Right lung (tissue), 5 donors: Measurements from ENCODE around the gene IRF8. TPM values are rescaled to one million over a fixed set of nuclear protein-coding genes. Genes with fewer than 3 reads are reported as not detected.
"Not testable (repeated sequence)": the region's sequence is repeated elsewhere in the genome, so short reads cannot be mapped to it uniquely, and the experiment has no call there.

Experiments
- DNase-seq, 2 donors: peaks; one replicate each; pipeline ENCODE4 v3.0.0-alpha.2; 2013
- polyA plus RNA-seq, 5 donors: library from polyadenylated mRNA; unstranded; fragments of 120-200 nt; gene quantifications; one replicate each; pipeline versions ENCODE4 v1.2.1 to v1.2.3, GENCODE V29; 2013; ENCODE audit warnings: inconsistent platforms in 1 of 5, low replicate concordance in 1 of 5; ENCODE audit not compliant: insufficient read length in 5 of 5, insufficient read depth in 1 of 5

Gene IRF8
- polyA plus RNA-seq, 5 donors = 10.2 to 13.8 (median 12.6) TPM

GRCh38 chr16:85863384-85863774 is 35.6 kb upstream of the IRF8 start:
- no peak for DNase-seq

DNA sequence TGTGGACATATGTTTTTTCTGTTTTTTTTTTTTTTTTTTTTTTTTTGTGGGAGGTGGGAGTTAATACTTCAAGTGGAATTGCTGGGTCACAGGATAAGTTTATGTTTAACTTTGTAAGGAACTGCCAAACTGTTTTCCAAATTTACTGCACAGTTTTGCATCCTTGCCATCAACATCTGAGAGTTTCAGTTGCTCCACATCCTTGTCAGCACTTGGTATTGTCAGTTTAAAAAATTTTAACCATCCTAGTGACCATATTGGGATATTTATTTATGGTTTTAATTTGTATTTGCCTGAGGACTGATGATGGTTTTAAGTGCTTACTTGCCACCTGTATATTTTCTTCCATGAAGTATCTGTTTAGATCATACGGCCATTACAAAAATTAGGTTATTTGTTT is 34.0 kb upstream of the IRF8 start:
- DNase-seq = no peak

- DNase-seq = no peak
These were observed 31.8 kb upstream of the IRF8 start for GRCh38 chr16:85867189-85867588.

GRCh38 chr16:85868495-85868894 is 30.5 kb upstream of the IRF8 start:
- DNase-seq = no peak

DNA sequence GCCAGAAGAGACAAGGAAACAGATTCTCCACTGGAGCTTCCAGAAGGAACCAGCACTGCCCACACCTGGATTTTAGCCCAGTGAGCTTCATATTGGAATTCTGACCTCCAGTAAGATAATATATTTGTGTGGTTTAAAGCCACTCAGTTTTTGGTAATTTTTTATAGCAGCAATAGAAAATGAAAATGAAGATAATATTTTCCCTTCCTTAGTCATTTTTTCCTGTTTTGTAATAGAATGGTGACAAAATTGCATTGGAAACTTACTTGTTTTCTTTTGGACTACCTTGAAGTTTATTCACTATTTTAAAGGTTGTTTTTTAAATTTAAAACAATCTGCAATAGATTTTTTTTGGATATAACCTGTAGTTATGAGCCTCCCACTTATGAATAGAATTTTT is 29.8 kb upstream of the IRF8 start:
- DNase-seq = no peak

DNA sequence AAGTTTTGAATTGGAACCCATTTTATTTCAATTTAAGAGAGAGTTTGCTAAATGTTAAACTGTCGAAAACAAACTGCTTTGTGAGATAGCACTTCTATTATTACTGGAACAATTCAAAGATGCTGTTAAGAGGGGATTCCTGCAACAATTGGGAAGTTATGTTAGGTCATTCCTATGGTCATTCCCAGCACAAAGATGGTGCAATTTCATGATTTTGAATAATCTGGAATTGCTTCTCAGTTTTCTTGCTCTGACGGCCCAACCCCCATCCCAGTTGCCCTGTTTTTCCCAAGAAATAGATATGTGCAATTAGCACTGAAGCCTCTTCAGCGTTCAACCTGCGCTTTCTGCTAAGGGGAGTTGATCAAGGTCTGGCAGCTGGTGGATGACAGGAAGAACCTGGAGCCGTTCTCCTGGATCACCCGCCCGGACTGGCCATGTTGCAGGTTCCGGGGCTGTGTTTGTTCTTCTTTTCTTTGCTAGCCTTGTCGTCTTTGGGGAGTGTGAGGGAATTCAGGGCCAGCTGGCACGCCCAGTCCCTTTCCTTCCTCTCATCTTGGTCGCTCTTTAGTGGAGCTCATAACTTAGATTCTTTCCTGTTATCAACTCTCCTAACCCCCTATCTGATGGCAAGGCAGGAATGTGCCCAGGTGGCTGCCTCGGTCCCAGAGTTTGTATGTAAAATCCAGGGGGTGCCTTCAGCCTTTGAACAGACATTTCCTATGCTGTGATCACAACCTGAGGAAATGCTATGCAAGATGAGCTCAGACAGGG is 29.0 kb upstream of the IRF8 start:
- no peak for DNase-seq

DNA sequence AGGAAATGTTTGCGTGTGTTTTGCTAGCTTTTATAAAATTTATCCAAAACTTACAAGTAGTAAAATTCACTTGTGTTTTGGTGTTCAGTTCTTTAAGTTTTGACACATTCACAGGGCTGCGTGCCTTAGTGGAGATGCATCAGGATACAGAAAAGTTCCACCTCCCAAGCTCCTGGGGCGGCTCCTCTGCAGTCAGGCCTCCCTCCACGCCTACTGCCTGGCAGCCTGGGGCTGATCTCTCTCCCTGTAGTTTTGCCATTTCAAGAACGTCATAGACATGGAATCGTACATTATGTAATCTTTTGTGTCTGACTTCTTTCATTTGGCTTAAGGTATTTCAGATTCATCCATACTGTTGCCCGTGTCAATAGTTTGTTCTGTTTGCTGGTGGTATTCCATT is 27.2 kb upstream of the IRF8 start:
- DNase-seq = no peak

- no peak for DNase-seq
These were observed 26.2 kb upstream of the IRF8 start for GRCh38 chr16:85872734-85873133.

- no peak for DNase-seq
These were observed 25.8 kb upstream of the IRF8 start for GRCh38 chr16:85873153-85873552.

GRCh38 chr16:85874031-85874430 is 24.9 kb upstream of the IRF8 start:
- DNase-seq = not testable (repeated sequence)

- no peak for DNase-seq
These were observed 20.6 kb upstream of the IRF8 start for GRCh38 chr16:85878407-85878806.

DNA sequence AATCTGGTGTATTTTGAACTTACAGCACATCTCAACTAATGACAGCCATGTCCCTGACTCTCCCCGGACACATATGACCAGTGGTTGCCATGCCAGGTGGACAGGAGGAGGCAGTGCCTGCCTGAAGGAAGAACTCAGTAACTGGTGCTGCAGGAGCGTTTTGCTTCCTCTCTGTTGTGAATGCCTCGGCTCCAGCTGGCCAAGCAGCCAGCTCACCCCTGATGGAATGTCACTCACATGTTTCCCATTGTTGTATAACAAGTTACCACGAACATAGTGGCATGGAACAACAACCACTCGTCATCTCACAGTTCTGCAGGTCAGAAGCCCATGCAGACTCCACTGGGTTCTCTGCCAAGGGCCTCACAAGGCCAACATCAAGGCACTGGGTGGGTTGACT is 20.1 kb upstream of the IRF8 start:
- DNase-seq = no peak

- DNase-seq = no peak
These were observed 19.4 kb upstream of the IRF8 start for GRCh38 chr16:85879549-85879948.

DNA sequence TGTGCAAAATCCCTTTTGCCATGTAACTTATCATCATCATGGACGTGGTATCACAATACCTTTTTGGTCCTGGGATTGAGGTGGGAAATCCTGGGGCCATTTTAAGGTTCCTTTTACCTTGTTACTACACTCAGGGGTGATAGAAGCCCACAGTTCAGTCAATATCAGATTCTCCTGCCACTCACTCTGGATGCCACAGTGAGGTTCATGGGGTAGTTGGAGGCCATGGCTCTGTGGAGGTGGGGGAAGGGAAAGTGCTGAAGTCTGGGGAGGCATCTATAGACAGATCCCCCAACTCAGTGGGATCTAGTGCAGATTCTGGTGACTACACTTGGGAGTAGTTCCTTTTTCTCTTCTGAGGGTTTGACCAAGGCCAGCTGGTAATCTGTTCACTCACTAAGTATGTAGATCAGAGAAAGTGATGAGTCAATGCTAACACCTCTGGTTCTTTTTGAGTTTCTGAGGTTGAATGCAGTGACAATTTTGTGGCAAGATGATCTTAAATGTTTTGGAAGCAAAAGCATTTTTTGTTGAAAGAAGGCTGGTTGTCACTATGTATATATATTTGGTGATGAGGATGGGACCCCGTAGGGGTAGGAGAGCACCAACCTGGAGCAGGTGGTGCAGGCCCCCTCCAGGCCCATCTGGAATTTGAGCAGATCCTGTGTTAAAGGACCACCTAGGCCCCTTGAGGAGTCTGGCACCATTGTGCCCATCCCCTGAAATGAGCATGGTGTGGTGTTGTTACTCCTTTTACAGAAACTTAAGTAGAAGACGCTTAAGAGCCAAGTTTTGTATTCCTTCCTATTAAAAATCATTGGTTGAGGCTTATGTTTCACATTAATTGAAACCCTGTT is 18.8 kb upstream of the IRF8 start:
- DNase-seq = no peak

DNA sequence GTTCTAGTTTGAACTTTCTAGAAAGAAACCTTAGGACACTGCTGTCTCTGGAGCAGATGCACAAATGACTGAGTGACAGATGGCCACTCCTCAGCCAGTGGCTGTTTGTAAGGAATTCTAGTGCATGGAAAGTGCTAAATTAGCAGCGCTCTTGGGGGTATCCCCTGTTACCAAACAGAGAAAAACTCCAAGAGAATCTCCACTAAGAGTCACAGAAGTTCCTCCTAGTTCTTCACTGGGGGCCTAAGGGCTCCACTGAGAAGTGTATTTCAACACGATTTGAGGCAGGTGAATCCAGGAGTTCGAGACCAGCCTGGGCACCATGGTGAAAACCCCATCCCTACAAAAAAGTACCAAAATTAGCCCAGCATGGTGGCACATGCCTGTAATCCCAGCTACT is 18.1 kb upstream of the IRF8 start:
- no peak for DNase-seq

DNA sequence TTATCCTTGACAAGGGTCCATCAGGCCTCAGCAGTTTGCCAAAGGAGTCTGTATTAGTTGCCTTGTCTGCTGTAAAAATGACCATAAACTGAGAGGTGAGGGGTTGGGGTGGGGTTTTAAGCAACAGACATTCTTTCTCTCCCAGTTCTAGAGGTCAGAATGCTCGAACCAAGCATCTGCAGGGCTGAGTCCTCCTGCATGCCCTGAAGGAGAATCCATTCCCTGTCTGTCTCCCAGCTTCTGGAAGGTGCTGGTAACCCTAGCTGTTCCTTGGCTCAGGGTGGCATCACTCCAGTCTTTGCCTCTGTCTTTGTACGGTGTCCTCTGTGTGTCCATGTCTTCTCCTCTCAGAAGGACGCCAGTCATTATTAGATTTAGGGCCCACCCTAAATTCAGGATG is 17.5 kb upstream of the IRF8 start:
- DNase-seq = no peak

DNA sequence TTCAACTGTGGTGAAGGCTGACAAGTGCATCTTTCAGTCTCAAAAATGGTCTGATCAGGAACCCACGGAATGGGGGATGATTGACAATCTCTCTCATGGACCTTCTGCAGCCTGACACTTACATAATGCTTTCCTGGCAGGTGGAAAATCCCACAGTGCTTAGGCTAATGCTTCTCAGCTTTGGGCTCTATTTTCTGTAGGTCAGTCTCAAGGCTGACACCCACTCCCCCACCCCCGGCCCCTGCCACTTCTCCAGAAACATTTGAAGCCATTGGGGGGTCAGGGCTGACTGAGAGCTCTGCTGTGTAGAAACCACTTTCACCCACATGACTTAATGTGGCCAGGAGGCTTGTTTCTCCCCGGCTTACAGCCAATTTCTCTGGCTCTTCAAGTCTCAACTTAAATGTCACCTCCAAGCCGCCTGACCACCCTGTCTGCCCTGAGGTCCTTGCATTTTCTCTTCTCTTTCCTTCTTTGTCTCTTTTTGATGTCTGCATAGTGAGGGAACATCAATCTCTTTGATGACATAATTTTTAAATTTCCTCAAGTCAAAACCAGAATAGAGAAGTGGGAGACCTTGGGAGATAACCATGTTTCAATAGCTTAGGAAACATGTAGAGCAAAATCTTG is 16.7 kb upstream of the IRF8 start:
- DNase-seq = no peak

- no peak for DNase-seq
These were observed 15.1 kb upstream of the IRF8 start for GRCh38 chr16:85883813-85884212.

DNA sequence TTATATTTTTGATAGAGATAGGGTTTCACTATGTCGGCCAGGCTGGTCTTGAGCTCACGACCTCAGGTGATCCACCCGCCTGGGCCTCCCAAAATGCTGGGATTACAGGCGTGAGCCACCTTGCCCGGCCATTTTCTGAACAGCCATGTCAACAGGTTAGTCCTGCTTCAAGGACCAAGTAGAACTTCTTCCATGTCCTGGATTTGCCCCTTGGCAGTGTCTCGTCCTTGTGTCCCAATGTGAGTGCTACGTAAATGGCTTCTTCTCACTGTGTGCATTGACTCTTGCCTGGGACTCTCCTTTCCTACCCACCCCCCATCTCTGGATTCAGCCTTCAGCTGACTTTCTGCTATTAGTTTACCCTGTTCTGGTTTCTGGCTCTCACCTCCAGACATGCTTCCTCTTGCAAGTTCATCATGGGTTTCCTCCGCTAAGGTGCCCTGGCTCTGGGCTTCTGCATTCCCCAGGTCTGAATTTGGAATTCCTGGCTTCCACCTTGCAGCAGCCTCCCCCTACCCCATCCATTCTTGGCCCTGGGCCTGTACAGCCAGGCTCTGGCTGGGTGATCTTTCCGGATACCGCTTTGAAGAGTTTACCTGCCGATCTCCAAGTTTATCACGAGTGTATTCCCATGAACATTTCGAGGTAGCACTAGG is 14.0 kb upstream of the IRF8 start:
- no peak for DNase-seq

- no peak for DNase-seq
These were observed 13.4 kb upstream of the IRF8 start for GRCh38 chr16:85885537-85885936.

DNA sequence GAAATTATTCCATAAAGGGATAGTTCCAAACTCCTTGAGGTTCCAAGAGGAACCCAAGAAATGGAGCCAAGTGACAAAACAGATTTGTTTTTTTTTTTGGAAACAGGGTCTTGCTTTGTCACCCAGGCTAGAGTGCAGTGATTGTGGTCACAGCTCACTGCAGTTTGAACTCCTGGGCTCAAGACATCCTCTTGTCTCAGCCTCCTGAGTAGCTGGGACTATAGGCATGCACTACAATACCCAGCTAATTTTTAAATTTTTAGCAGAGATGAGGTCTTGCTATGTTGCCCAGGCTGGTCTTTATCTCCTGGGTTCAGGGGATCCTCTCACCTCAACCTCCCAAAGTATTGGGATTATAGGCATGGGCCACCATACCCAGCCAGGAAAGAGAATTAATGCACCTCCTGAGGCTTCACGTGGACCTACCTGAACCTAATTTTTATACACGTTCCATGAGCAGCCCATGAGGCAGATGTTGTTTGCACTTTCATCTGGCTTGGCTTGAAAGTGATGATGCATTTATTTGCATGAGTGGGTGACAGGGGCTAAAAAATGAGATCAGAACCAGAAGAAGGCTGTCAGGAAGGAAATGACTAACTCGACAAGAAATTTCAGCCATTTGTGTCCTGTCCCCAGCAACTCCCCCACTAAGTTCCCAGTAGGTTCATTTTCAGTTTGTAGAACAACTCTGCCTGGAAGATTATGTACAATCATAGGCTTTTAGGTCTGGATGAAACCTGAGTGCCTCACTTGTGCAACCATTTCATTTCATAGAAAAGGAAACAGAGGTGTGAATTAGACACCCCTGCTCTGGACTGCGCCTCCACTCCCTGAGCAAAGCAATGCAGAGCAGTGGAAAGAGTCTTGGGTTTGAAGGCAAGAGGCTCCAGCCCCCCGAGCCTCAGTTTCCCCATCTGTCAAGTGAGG is 10.3 kb upstream of the IRF8 start:
- no peak for DNase-seq
